ENCODE results near the gene GPR34.
"Not testable (repeated sequence)": the region's sequence is repeated elsewhere in the genome, so short reads cannot be mapped to it uniquely, and the experiment has no call there.

GPR34 gene, protein sequence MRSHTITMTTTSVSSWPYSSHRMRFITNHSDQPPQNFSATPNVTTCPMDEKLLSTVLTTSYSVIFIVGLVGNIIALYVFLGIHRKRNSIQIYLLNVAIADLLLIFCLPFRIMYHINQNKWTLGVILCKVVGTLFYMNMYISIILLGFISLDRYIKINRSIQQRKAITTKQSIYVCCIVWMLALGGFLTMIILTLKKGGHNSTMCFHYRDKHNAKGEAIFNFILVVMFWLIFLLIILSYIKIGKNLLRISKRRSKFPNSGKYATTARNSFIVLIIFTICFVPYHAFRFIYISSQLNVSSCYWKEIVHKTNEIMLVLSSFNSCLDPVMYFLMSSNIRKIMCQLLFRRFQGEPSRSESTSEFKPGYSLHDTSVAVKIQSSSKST
- total RNA-seq = 0 reads per million in 2 donors

DNA sequence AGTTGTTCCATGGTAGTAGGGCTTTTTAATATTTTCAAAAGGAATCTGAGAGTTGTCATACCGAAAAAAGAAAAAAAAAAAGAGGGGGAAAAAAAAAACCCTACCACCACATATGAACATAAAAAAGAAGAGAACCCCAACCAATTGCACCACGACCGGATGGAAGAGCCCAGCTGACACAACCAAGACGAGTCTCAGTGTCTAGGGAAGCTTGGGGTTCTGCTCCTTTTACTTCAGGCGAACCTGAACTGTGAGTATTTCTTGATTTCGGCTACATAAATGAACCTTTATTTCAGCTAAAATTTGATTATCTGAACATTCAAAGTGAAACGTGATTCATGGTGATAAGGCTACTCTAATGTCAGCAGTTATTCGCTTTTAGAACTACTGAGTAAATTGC lies at the start of gene GPR34:
Gene GPR34, plus strand, starts transcription at position 139 of the 400 bp plus-strand sequence. CDS start 6,661 bp downstream, outside the sequence.
- DNase-seq = no peak

DNA sequence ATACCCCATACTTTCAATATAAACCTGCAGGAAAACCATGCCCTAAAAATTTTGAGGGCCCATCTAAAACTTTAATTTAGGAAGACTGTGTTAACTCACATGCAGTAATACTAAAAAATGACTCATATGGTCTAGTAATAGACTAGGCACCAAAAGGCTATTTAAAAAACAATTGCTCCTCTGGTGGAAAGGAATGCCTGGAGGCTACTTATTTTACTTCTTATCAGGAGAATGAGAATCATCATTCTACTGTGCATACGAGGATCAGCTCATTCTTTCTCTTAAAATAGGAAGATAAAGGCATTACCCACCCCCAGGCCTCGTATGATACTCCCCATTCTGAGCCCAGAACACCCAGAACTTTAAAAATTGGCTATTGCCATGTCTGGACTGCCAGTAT lies 42.6 kb upstream of the GPR34 start:
- DNase-seq = not testable (repeated sequence)

DNA sequence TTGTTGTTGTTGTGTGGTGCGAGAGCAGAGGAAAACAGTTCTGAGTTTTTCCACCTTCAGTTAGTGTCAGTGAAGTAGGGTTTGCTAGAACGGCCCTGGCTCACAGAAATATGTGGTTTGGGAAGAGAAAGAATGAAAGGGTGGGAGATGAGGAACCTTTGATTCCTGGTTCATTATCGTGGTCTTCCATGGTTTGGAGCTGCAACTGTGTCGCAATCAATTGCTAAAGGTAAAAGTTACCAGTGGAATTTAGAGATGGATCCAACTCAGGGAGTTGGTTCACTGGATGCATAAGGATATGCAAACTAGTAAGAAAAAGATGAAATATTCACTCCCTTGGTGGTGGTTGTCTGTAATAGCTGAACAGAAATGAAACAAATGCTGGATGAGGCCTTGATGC lies 35.6 kb upstream of the GPR34 start:
- DNase-seq = no peak

DNA sequence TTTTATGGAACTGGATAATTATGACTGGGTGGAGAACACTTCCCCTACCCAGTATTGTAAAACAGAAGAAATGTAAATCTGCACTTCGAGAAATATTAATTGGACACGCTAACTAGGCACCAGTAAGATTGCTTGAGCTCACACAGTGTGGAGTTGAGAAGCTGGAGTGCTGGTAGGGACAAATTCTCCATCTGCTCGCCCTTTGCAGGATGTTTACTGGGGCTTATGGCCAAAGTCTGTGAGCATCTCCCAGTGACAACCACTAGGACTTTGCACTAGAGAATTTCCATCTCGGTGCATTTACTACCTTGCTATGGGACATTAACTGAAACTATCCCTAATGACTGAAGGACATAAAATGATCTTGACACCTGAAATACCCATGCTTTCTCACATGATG lies 33.7 kb upstream of the GPR34 start:
- no peak for DNase-seq

DNA sequence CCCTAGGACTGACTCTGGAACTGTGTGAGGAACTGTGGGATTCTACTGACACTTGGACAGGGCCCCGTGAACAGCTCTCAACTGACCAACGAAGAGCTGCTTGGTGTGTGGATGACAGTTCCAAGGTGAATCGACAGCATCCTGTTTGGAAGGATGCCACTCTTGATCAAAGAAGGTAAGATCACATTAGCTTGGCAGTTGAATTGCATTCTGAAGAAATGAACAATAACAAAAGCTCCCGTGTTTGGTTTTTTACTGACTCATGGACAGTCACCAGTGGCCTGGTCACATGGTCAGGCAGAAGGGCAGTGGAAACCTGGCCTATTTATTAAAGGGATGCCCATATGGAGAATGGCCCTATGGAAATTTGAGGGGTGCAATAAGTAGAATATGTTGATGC lies 33.1 kb upstream of the GPR34 start:
- no peak for DNase-seq

DNA sequence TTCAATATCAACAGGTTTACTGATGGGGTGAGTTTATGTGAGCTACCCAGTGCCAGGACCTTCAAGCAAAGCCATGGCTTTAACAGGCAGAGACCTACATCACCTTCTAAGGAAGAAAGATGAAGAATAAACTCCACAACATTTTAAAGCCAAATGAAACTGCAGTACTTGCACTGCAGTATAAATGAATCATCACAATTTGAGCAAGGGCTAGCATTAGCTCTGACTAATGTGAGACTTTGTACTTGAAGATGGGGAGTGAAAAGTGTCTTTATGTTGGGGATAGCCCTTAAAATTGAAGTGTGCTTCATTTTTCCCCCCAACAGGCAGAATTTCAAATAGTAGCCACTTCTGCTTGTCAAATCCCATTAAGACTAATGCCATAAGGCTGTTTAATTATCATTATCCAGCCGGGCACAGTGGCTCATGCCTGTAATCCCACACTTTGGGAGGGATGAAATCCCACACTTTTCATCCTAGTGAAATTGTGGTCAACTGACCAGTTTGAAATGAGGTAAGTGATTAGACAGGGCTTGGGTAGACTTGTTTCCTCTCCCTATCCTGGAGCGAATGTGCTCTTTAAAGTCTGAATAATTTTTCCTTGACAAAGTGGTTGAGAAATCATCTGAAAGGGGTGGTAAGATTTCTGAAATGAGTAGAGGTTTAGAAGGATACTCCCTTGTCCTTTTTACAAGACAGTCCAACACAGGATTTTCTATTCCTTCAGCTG lies 27.2 kb upstream of the GPR34 start:
- DNase-seq = no peak

DNA sequence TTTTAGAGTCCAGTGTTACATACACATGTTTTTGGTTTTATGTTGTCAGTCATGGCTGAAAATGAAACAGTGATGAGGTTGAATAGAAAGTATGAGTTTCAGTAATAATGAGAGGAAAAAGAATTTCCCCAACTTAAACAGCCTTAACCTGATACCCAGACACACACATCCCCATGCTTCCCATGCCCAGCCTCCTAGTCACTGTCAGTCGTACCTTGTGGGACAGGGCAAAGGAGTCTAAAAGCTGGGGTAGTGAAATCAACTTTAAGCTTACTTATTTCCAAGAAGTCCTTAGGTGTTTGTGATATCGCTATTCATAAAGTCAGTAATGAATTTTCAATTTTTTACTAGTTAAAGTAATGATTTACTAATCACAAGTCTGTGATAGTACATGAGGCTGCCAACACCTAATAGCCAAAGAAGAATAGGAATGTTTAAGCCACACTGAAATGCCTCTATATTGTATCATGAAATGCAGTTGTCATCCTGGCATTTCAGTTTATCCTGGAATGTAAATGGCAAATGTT lies 24.3 kb upstream of the GPR34 start:
- DNase-seq = no peak

DNA sequence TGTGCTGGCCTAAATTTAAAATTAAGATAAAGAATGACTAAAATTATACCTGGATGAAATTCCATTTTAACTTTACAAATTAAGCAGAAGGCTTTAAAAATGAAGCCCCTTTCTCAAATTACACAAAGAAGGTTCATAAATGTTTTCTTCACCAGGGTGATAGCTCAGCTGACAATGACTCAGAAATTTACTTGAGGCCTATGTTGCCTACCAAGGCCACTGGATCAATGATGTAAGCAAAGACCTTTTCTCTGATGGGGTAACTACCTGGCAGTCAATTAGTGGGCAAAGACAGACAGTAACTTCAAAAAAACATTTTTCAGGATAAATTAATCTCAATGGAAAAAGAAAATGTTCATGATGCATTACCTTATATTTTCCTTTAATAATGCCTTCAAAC lies 23.9 kb upstream of the GPR34 start:
- no peak for DNase-seq

DNA sequence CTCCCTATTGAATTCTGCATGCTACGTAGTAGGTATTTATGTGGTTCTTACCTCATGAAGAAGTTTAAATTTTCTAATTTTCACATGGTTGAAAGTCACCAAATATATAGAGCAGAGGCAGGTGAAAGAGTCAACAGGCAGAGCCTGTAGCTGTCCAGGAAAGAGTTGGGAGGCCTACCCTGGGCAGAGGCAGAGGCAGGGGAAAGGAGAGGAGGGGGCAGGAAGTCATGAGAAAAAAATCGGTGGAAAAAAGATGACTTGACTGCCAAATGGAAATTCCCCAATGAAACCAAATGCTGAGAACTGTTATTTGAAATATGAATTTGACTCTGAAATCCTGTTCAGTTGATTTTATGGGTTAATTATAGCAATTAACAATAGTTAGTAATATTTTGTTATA lies 23.1 kb upstream of the GPR34 start:
- no peak for DNase-seq

DNA sequence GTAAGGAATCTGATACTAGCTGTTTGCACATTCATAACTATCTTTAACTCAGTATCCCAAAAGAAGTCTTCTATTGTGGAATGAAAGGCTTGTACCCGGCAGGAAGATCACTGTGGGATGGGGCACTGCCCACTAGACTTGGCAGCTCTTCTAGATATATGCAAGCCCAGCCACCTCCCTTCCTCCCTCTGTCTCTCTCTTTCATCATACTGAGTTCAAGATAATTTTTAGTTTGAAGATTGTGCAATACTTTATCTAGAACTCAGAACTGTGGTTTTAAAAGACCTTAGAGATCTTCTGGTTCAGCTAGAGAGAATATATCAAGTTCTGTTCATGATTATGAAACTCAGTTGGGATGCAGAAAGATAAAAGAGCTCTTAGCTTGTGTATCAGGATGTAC lies 22.5 kb upstream of the GPR34 start:
- DNase-seq = no peak

DNA sequence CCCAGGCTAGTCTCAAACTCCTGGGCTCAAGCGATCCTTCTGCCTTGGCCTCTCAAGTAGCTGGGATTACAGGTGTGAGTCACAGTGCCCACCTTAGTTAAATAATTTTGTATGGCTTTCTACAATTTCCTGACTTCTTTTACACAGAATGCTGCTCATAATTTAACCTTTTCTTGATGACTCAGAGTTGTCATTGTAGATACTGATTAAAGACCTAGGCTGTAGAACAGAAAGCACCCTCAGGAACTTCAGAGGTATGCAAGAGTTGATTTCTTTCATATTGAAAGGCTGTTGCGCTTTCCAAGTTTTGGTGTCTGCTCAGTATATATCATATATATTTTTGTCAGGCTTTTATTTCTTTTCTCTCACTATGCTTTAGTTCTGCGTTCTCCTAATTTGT lies 21.1 kb upstream of the GPR34 start:
- no peak for DNase-seq

DNA sequence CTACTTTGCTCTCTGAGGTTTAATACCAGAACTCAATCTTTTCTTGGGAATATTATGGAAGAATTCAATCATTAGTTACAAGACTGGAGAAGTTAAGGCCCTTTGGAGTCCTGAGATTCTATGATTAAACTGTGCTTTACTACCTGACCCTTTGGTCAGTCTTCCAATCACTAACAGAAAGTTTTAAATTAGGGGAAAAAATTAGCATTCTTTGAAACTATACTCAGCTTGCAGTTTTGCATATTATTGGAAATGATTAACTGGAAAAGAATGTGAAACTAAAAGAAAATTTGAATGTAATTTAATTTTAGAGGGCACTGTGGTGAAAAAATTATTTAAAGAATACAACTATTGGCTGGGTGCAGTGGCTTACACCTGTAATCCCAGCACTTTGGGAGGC lies 18.7 kb upstream of the GPR34 start:
- DNase-seq = no peak

DNA sequence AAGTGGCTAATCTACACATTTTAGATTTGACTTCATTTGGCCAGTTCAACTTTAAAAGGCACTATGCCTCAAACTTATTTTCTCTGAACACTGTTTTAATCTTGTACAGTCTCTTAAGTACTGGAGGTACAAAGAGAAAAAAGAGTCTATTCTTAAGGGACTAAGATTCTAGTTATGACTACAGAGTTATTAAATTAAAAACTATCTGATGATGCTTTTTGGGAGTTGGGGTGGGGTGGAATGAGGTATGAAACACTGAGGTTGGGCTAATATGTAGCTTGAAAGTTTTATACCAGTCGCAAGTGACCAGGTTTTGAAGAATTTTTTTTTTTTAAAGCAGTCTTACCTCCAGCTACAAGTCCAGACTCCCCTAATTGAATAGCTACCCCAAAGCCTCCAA lies 17.7 kb upstream of the GPR34 start:
- no peak for DNase-seq

DNA sequence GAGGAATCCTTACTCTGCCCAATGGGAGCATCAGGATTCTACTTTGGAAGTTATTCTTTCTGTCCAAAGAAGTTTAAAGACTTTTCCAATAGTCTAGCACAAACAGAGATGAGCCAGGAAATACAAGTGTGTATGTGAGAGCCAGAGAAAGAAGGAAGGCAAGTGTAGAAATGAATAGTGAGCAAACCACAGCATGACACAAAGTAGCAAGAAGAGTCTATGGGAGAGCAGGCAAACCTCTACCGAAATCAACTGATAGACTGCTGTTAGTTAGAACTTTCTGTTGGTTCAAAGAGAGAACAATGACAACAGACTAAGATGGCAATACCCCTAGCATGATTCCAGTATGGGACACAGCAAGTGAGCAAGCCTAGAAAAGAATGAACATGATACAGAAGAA lies 16.1 kb upstream of the GPR34 start:
- no peak for DNase-seq

DNA sequence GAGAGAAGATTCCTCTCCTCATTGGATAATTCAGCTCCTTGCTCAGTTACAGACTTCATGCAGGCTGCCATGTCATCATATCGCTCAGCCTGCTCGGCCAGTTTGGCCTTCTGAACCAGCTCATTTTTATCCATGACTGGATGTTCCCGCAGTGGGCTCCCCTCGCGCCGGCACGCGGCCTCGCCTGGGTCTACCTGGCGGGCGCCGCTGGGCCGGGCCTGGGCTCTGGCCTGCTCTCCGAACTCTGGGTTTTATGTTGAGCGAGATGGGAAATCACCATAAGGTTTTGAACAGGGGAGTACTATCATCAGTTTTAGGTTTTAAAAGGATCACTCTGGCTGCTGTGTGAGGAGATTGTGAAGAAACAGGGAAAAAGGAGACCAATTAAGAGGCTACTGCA lies 12.4 kb upstream of the GPR34 start:
- not testable (repeated sequence) for DNase-seq

DNA sequence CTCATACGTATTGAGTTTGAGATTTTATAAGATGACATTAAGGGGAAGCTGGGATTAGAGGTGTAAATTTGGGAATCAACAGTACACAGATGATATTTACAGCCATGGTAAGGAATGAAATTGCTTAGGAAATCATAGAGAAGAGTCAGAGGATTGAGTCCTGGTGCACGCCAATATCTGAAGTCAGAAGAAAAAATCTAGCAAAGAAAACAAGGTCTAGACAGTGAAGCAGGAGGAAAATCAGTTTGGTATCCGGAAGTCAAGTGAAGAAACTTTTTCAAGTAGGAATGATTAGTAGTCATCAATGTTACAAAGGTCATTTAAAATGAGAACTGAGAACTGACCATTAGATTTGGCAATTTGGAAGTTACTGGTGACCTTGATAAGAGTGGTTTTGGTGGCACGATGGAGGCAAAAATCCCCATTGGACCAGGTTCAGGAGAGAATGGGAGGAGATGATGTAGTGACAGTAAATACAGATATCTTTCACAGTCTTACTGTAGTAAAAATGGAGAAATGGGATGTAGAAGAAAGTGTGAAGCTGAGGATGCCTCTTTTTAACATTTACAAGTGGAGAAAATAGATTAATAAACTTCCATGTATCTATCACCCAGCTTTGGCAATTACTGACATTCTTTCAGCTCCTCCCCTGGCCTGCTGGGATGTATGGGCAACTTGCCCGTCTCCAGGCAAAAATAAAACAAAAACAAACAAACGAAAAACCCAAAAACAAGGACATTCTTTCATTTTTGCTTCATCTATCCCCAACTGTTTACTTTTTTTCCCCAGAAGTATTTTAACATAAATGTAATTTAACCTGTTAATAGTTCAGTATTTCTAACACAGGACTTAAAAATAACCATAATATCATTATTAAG lies 11.4 kb upstream of the GPR34 start:
- DNase-seq = no peak

DNA sequence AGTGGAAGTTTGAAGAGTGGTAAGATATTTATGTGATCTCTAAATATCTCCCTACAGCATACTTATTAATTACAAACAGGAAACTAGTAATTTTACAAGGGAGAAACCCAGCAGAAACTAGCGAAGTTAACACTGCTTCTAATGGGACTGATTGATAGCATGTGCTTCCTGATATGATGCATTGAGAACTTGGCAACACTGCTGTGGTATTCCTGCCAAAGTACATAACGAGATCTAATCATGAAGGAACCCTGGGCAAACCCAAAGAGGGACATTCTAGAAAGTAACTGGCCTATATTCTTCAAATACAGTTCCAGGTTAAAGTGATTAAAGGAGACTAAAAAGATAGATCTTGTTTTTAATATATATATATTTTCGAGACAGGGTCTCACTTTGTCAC lies 4.6 kb upstream of the GPR34 start:
- DNase-seq = no peak

DNA sequence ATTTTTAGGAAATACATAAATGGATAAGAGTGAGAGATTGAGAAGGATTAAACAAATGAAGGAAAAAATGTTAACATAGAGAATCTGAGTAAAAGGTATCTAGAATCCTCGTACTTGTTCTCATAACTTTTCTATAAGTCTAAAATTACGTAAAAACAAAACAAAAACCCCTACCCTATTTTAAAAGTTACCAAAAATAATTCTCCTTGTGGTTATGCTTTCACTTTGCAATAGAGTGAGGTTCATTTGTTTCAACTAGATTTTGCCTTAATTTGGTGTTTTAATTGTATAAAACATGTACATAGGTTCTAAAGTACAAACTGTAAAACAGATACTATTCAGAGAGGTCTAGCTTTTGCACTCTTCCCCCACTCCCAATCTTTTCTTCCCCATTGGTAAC lies 3.8 kb upstream of the GPR34 start:
- no peak for DNase-seq

DNA sequence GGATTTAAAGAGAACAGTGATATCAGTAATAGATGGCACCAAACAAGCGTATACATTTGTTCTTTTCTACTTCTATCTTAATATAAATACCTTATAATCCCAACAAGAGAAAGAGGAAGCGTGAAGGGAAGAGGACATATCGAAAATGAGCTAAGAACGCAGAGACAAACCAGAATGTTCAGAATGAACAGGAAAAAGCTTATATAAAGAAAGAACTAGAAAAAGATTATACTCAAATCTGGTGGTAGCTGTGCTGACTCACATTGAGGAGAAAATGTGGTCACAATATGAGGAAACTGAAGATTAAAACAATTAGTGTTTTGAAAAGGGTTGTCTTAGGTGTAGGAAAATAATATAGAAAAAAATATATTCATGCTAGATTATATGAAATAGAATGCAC lies 2.0 kb upstream of the GPR34 start:
- DNase-seq = no peak

DNA sequence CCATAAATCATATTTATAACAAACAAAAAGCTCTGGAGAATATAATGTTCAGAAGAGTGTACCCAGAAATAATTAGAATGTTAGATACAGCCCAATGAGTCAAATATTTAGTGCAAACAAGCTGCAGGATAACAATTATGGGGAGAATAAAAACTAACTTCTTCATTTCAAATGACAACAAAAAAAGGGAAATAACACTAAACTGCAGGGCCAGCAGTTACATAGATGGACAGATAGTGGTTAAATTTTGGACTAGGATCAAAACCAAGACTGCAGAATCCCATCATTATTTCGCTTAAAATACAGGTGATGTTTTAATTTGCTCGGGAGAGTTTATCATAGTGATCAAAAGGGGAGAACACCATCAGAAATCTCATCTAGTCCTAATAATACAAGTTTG lies 617 bp upstream of the GPR34 start:
- DNase-seq = no peak

DNA sequence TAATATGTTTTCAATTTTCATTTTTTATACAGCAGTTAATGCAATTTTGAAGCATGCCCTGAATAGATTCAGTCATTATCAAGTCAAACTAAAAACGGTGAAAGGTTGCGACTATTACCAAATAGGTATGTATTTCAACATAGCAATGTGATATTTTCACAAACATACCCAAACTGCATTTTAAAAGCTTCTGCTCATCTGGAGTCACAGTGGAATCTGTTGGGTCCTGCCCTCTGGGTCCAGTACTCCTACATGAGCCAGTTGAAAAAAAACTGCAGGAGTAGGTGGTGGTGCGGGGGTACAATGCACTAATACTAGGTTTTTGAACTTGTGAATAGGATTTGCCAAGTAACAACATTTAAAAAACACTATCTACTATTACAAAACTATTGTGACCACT lies 938 bp downstream of the GPR34 start:
- DNase-seq = no peak

DNA sequence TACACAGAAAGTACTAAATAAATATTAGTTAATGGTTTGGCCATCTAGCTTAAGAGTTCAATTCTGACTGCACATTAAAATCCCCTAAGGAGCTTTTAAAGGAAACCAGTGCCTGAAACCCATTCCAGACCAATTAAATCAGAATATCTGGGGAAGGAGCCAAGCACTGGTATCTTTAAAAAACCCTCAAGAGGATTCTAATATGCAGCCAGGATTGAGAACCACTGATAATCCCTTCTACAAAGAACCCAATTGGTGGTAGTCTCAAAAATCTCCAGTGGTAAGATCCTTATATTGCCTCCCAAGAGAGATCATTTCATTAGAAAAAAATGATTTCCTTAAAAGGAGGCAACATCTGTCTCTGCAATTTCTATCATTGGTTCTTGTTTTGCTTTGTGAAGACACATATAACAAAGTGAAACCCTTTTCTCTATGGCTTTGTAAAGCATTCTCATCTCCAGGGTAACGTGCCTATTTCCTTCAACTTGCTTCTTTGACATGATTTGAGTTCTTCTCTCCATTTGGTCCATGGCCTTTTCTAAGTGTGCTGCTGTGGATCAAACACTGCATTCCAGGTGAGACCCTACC lies 3.5 kb downstream of the GPR34 start:
- no peak for DNase-seq

DNA sequence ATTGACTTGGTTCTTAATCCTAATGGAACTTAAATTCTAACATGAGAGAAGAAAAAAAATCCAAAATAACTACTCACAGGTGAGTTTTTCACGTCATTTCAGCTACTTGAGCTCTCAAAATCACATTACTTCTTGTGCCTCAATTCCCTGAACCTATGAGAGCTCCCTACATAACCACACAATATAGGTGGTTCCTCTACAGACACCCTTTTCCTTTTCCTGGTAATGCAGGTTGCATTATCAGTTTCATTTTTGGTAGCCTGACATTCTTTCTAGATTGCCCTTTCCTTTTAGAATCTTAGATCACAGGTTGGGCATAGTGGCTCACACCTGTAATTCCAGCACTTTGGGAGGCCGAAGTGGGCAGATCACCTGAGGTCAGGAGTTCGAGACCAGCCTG lies 4.3 kb downstream of the GPR34 start:
- DNase-seq = no peak
